Measurements from ENCODE around the gene CGB5.

Gene CGB5

GRCh38 chr19:49080392-49080791 lies 36.7 kb downstream of the CGB5 start:
- H3K4me3 ChIP-seq (ENCODE audit: low read depth, low read length) = no peak overlapping the region
- H3K9me3 ChIP-seq (ENCODE audit: severe bottlenecking) = peaks cover 3% of the 10 kb centered on the region
- no peak for DNase-seq
- H3K36me3 ChIP-seq = peaks cover 1% of the 10 kb centered on the region
- H3K27me3 ChIP-seq (ENCODE audit: insufficient read depth, low read depth, severe bottlenecking) = no peaks in the 10 kb centered on the region
- TF ChIP-seq CTCF (IDR thresholded peaks at IDR 0.05; ENCODE audit: low read depth, low read length) = no peak
- no peak overlapping the region for H3K27ac ChIP-seq

- Histone ChIP-seq H3K9me3 (ENCODE audit: severe bottlenecking) (peaks cover 3% of the 10 kb centered on the region), H3K27ac (no peak overlapping the region), H3K4me3 (ENCODE audit: low read depth, low read length) (no peak overlapping the region), H3K36me3 (peaks cover 10% of the 10 kb centered on the region), H3K27me3 (ENCODE audit: insufficient read depth, low read depth, severe bottlenecking) (no peaks in the 10 kb centered on the region)
- TF ChIP-seq CTCF (IDR thresholded peaks at IDR 0.05; ENCODE audit: low read depth, low read length) = no peak
- no peak for DNase-seq
Observed at GRCh38 chr19:49081273-49081672, 37.6 kb downstream of the CGB5 start.

- no peak for DNase-seq
- Histone ChIP-seq H3K4me3 (ENCODE audit: low read depth, low read length) (peak overlapping the region; percentile 35), H3K27me3 (ENCODE audit: insufficient read depth, low read depth, severe bottlenecking) (no peaks in the 10 kb centered on the region), H3K9me3 (ENCODE audit: severe bottlenecking) (peaks cover 3% of the 10 kb centered on the region), H3K27ac (peak overlapping the region; percentile 96), H3K36me3 (peaks cover 39% of the 10 kb centered on the region)
- no peak for TF ChIP-seq CTCF (IDR thresholded peaks at IDR 0.05; ENCODE audit: low read depth, low read length)
Observed at GRCh38 chr19:49084206-49085019, 40.8 kb downstream of the CGB5 start.

- no peaks in the 10 kb centered on the region for H3K27me3 ChIP-seq (ENCODE audit: insufficient read depth, low read depth, severe bottlenecking)
- H3K9me3 ChIP-seq (ENCODE audit: severe bottlenecking) = peaks cover 3% of the 10 kb centered on the region
- H3K4me3 ChIP-seq (ENCODE audit: low read depth, low read length) = peak within 1 kb of the TSS; percentile 99
- peak; percentile 99 for DNase-seq
- no peak for TF ChIP-seq CTCF (IDR thresholded peaks at IDR 0.05; ENCODE audit: low read depth, low read length)
- peak within 1 kb of the TSS; percentile 96 for H3K27ac ChIP-seq
- peaks cover 45% of the 10 kb centered on the region for H3K36me3 ChIP-seq
Observed at GRCh38 chr19:49085020-49085867, 41.6 kb downstream of the CGB5 start, which contains the start of gene SNRNP70. TSS of gene SNRNP70 (plus strand) at chr19:49085451. CDS start at chr19:49086415, 964 bp downstream.

- Histone ChIP-seq H3K9me3 (ENCODE audit: severe bottlenecking) (peaks cover 3% of the 10 kb centered on the region), H3K27ac (peak overlapping the region; percentile 96), H3K27me3 (ENCODE audit: insufficient read depth, low read depth, severe bottlenecking) (no peaks in the 10 kb centered on the region), H3K4me3 (ENCODE audit: low read depth, low read length) (peak overlapping the region; percentile 99), H3K36me3 (peaks cover 51% of the 10 kb centered on the region)
- no peak for TF ChIP-seq CTCF (IDR thresholded peaks at IDR 0.05; ENCODE audit: low read depth, low read length)
- no peak for DNase-seq
Observed at GRCh38 chr19:49085868-49086232, 42.2 kb downstream of the CGB5 start.

Data from WERI-Rb-1 (cell line).